GM21526 (cell line): ENCODE results near the gene ART4.
A peak's percentile ranks its signal among the peaks of the same experiment; 100 is the strongest.

ENCODE experiments used
- ATAC-seq: cut with Tn5 transposase; IDR thresholded peaks from one replicate; pipeline ENCODE4 v1.9.1; 2021; ENCODE audit warnings: moderate library complexity; ENCODE audit not compliant: unreplicated experiment, low FRiP score

Gene ART4

DNA sequence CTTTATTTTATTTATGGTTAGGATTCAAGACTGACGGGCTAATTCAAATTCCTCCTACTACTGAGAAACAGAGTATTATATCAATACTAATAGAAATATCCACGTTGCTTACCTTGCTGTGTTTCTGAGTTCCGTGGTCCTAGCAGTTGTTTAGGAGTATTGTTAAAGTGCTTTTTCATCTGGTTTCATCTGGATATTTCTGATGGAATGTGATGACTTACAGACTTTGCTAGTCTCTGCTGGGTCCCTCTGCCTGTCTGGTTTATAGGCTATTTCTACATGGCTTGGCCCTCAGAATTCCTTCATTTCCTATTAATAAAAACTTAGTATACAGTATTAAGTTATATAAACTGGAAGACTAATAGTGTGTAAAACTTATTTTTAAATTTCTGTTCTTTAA, 29.3 kb downstream of the ART4 start, which contains the start of gene SMCO3:
Gene SMCO3, minus strand, starts transcription at position 169 of the 400 bp plus-strand sequence. CDS start 7,502 bp downstream, outside the sequence.
- no peak for ATAC-seq

GRCh38 chr12:14811486-14811885, 31.8 kb downstream of the ART4 start:
- ATAC-seq, result no peak

- ATAC-seq, result no peak
These were observed 32.3 kb downstream of the ART4 start for GRCh38 chr12:14810953-14811483.

DNA sequence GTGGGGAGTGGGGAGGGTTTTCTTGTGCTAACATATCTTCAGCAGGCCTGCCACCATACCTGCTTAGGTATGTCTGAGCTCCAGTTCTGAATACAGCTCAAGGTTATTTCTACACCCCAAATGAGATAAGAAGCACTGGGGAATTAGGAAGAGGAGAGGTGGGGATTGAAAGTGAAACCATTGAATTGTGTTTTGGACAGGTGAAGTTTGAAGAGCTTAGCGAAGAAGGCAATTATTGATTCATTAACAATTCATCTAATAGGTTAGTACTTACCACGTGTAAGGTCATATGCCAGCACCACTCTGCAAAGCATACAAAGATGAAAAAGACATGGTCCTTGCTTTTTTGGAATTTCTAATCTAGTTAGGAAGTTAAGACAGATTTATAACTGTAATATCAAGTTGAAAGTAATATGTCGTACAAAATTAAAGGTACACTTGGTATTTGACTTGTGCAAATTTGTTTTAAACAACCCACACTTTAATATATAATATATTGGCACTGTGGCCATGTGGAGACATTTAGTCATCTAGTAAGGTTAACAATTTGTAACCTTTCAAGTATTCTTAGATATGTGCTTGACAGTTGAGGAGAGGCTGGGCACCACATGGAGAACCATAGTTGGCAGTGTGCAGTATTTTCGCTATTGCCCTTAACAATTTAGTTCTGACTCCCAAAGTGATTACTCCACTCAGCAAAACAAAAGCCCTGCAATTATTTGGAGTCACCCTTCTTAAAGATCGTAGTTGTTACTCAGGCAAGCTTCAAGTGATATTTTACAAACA, 33.0 kb downstream of the ART4 start:
- no peak for ATAC-seq

GRCh38 chr12:14803830-14804160, 39.5 kb downstream of the ART4 start:
- peak; percentile 26 for ATAC-seq

DNA sequence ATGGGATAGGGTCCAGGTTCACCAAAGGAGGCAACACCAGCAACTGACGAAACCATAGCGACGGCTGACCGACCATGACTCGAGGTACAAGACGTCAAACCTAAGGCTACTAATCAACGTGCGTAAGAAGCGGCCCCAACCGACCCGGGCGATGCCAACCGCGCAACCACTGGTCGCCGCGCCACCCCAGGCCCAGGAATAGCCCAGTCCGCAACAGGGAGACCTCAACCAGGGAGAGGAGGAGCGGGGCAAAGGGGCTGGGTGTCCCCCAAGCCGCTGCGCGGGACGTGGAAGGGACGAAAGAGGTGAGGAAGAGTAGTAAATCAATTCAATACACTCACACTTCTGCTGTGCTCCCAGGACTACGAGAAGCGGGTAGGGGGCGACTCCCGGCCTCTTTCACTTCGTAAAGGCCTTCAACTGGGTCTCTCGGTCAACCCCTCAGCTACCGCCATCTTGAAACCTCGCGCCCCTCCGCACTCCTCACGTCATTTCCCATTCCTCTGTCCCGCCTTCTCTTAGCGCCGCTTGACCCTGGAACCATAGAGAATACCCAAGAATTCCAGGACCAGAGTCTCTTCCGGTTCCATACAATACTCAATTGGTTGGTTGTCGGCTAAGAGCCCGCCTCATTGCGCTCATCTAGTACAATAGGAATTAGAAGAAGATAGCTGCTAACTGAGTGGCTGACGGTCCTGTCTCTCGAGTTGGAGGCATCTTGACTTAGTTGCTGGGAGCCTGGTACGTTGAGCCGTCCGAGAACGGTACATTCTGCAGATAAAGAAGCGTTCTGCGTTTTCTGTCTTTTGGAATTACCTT, 40.1 kb downstream of the ART4 start, which contains the start of the genes C12orf60 and WBP11:
Gene C12orf60, plus strand, starts transcription at position 660 of the 819 bp plus-strand sequence. CDS start 19,266 bp downstream, outside the sequence.
Gene WBP11, minus strand, starts transcription at position 468 of the 819 bp plus-strand sequence. CDS start 2,095 bp downstream, outside the sequence.
- ATAC-seq, result peak; percentile 99

DNA sequence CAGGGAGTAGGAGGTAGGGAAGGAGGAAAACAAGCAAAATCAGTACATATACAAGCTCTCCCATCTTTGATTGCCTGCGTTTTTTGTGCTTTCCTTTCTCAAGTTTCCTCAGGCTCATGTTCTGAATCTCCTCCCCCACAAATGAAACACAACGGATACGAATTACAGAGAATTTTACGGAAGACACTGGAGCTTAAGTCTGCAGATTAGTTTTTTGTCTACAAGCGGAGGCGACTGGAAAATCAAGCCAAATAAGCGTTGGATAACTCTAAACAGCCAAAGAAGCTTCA, 40.7 kb downstream of the ART4 start:
- no peak for ATAC-seq

DNA sequence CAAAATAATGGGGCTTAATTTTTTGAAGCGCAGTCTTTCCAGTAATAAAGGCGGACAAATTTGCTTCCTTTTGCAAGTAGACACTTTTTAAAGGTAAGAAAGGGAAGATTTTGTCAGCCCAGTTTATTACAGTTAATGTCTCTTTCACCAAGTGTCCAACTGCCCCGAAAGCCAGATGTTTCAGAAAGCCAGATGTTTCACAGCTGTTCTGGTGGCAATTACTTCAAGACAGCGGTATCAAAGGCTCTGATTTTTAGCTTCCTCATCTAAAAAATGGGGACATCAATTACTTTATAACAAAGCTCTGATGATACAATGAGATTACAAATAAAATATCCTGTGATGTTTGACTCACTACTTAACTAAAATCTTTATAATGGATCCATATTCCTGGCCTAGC, 41.1 kb downstream of the ART4 start:
- no peak for ATAC-seq

DNA sequence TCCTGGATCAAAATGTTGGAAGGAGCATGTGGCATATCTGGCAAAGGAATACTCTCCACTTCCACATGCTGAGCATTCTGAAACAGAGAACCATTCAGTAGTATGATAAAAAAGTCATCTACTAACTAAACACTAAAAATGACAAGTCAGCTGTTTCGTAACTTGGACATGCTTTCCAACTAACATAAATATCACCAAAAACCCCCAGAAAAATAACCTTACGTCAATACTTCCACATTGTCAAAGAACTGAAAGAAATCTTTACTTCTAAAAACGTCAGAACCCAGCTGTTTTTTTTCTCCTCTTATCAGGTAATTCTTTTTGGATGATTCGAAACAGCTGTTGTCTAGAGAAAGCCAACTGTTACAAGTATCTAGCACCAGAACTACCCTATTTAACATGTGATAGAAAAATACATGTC, 48.3 kb downstream of the ART4 start:
- no peak for ATAC-seq

GRCh38 chr12:14785568-14785967, 57.8 kb downstream of the ART4 start:
- no peak for ATAC-seq

GRCh38 chr12:14784471-14784870, 58.9 kb downstream of the ART4 start:
- no peak for ATAC-seq

- no peak for ATAC-seq
These were observed 60.6 kb downstream of the ART4 start for GRCh38 chr12:14782756-14783155.

GRCh38 chr12:14781563-14781962, 61.8 kb downstream of the ART4 start:
- no peak for ATAC-seq

DNA sequence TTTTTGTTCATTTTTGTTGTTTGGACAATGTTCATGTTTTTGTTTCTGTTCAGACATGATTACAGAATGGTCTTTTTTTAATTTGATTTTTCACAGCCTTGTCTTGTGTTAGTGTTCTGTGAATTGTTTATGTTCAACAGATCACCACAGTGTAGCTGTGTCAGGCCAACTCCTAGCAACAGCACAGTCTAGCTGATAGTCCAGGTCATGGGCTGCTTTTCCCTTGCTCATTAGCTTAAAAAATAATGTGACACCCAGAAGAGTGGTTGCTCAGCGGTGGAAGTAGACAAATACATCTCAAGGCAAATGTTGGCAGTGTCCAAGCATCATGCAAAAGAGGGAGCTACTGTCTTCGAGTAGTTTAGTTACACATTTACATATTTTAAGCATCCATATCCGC, 62.5 kb downstream of the ART4 start:
- ATAC-seq, result no peak

GRCh38 chr12:14779834-14780233, 63.5 kb downstream of the ART4 start:
- ATAC-seq, result no peak

DNA sequence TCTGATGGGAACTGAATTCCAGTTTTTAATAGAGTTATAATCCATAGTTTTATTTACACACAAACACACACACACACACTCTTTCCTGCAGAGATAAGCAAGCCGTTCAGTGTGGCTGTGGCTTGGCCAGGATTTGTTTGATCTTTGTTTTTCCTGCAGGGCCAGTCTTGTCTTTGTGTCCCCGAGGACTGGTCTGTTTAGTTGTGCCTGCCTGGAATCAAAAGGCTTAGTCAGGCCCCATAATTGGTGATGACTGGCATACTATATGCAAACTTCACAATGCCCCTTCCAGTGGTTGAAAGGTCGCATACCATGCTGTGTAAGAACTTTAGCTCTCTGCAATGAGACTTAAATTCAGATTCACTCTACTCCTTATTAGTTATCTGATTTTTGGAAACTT, 66.1 kb downstream of the ART4 start:
- ATAC-seq, result no peak

GRCh38 chr12:14776236-14776961, 66.9 kb downstream of the ART4 start:
- ATAC-seq, result no peak

DNA sequence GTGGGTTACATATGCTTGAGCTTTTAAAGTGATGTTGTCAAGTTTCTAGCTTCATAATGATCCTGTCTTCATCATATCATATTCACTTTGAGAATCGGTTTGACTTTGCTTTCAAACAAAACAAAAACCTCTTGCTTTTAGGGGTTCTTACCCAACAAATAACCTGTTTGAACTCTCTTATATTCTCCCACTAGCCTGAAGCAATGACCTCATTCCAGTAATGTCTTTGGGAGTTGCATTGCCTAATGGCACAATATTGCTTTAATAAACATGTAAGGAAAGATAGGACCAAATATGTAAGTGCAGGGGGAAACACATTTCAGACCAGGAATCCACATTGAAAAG, 67.7 kb downstream of the ART4 start:
- ATAC-seq, result no peak
